ENCODE measurements around the gene SEMA4A. TPM values are rescaled to one million over a fixed set of nuclear protein-coding genes. Genes with fewer than 3 reads are reported as not detected.
"Not testable (repeated sequence)": the region's sequence is repeated elsewhere in the genome, so short reads cannot be mapped to it uniquely, and the experiment has no call there.

Gene SEMA4A
- total RNA-seq, 4 donors from 2014 or later, result 21.4 to 36.6 (median 23.1) TPM

DNA sequence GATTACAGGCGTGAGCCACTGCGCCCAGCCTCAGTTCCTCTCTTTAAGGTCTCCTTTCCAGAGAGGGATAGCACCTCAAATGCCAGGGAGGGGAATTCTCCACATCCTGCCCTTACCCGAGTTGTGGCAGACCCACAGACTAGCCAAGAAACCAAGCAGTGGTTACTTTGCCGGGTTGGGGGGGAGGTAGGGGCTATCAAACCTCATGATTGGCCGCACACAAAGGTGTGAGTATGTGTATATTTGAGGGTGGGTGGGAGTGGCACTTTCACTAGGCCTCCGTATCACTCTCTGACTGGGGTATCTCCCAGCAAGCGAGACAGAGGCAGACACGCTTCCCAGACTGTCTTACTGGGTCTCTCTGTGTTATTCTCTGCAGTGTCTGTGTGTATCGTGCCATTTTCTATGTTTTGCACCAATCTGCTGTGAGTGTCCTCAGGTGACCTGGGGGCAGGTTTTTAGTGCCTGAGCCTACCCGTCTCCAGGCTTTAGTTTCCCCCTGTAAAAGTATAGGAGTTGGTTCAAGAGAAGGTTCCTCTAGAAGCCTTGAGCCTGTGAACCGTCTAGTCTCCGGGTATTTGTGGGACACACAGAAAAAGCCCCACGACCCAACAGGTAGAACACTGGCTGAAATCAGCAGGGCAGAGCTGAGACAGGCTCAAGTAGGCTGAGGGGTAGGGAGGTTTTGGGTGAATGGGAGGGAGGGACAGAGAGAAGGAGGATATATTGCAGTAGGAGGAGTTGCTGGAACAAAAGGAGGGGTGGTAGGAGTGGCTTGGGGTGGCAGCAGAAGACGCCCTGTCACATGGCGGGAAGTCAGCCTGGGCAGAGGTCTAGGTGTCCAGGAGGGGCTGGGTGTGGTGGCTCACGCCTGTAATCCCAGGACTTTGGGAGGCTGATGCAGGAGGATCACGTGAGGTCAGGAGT, 28.6 kb upstream of the SEMA4A start:
- no peaks in the 10 kb centered on the region for H3K9me3 ChIP-seq
- WGBS, 2 donors, result 18 to 23% methylated on average over 6 to 8 of the region's 17 CpGs
- intact Hi-C loops (cut with DNase I), result no loop called here
- no peak for DNase-seq
- H3K4me1 ChIP-seq, result peaks cover 94 to 100% (median 98%) of the 10 kb centered on the region in 3 donors
- peak overlapping the region; percentile 97 to 99 (median 99) for H3K27ac ChIP-seq
- H3K4me3 ChIP-seq, result peak overlapping the region in 3 of 4 donors; percentile 40 to 65 (median 42)
- no peaks in the 10 kb centered on the region for H3K27me3 ChIP-seq
- peaks cover 0 to 15% (median 0%) of the 10 kb centered on the region in 3 donors for H3K36me3 ChIP-seq
- TF ChIP-seq POLR2A (IDR thresholded peaks at IDR 0.05) (peak in 2 of 4 donors; percentile 38 to 57), CTCF (IDR thresholded peaks at IDR 0.05) (no peak)

GRCh38 chr1:156125544-156125943, 27.8 kb upstream of the SEMA4A start:
- peaks cover 94 to 100% (median 98%) of the 10 kb centered on the region in 3 donors for H3K4me1 ChIP-seq
- H3K36me3 ChIP-seq, result peaks cover under 1 to 17% (median 3%) of the 10 kb centered on the region in 3 donors
- H3K27ac ChIP-seq, result peak overlapping the region; percentile 97 to 99 (median 99)
- H3K4me3 ChIP-seq, result peak overlapping the region in 3 of 4 donors; percentile 19 to 65 (median 42)
- 31 to 48% methylated on average over 7 to 9 of the region's 10 CpGs for WGBS, 2 donors
- H3K9me3 ChIP-seq; H3K27me3 ChIP-seq; intact Hi-C loops (cut with DNase I); DNase-seq: not testable (repeated sequence)

GRCh38 chr1:156126043-156126629, 27.2 kb upstream of the SEMA4A start:
- Histone ChIP-seq H3K27ac (peak overlapping the region; percentile 97 to 99 (median 99)), H3K9me3 (no peaks in the 10 kb centered on the region), H3K27me3 (no peaks in the 10 kb centered on the region), H3K4me1 (peaks cover 91 to 100% (median 95%) of the 10 kb centered on the region in 3 donors), H3K4me3 (peak overlapping the region in 3 of 4 donors; percentile 13 to 51 (median 19)), H3K36me3 (peaks cover 7 to 21% (median 9%) of the 10 kb centered on the region in 3 donors)
- 7 to 9% methylated on average over 10 to 11 of the region's 11 CpGs for WGBS, 2 donors
- intact Hi-C loops (cut with DNase I), result no loop called here
- DNase-seq, result peak; percentile 42
- TF ChIP-seq CTCF (IDR thresholded peaks at IDR 0.05) (peak in 3 of 6 experiments; percentile 15 to 47 (median 22)), POLR2A (IDR thresholded peaks at IDR 0.05) (no peak)

GRCh38 chr1:156126630-156127534, 26.5 kb upstream of the SEMA4A start:
- Histone ChIP-seq H3K36me3 (peaks cover 14 to 23% (median 17%) of the 10 kb centered on the region in 3 donors), H3K4me3 (peak overlapping the region in 3 of 4 donors; percentile 13 to 51 (median 19)), H3K27me3 (no peaks in the 10 kb centered on the region), H3K27ac (peak overlapping the region; percentile 97 to 99 (median 99)), H3K9me3 (no peaks in the 10 kb centered on the region), H3K4me1 (peaks cover 83 to 94% (median 87%) of the 10 kb centered on the region in 3 donors)
- WGBS, 2 donors, result 3 to 4% methylated on average over 4 to 8 of the region's 15 CpGs
- TF ChIP-seq POLR2A (IDR thresholded peaks at IDR 0.05) (no peak), CTCF (IDR thresholded peaks at IDR 0.05) (peak in 2 of 6 experiments; percentile 18 to 20)
- no peak for DNase-seq
- intact Hi-C loops (cut with DNase I), result no loop called here

DNA sequence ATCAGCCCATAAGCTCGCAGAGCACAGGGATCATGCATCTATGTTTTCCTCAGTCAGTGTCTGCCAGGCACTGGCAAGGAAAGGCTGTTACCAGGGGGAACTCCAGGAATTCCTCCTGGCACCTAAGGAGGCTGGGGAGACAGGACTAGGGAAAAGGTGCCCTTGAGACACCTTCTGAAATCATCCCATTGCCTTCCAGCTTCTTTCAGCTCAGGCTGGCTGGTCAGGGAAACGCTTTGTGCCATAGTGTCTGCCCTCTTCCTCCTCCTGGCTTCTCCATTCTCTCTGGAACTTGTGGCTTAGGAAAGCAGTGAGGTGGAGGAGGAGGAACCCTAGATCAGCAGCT, 25.1 kb upstream of the SEMA4A start:
- Histone ChIP-seq H3K4me3 (peak overlapping the region in 3 of 4 donors; percentile 16 to 46 (median 17)), H3K27me3 (no peaks in the 10 kb centered on the region), H3K27ac (peak overlapping the region; percentile 97 to 99 (median 98)), H3K36me3 (peaks cover 22 to 37% (median 23%) of the 10 kb centered on the region in 3 donors), H3K4me1 (peaks cover 70 to 80% (median 73%) of the 10 kb centered on the region in 3 donors), H3K9me3 (no peaks in the 10 kb centered on the region)
- intact Hi-C loops (cut with DNase I), result loop anchor here (2.0 kb wide), 1 partner anchor 31 kb away; no protein-coding TSS in a partner anchor
- WGBS, 2 donors, result 8 to 20% methylated on average over 1 of the region's 2 CpGs
- TF ChIP-seq CTCF (IDR thresholded peaks at IDR 0.05), result no peak
- no peak for TF ChIP-seq POLR2A (IDR thresholded peaks at IDR 0.05)
- no peak for DNase-seq
